Dendritic cell treated with granulocyte-macrophage colony-stimulating factor and Interleukin-4, amounts not matched to agents 40 ng/mL and 50 ng/mL, for 4 days (primary cell): Measurements from ENCODE around the gene HSD17B4.

Experiments used
- H3K27ac Mint-ChIP-seq: one replicate; pipeline ENCODE4 v1.8.0; 2022; ENCODE audit warnings: mild to moderate bottlenecking, mixed read lengths
- H3K27me3 Mint-ChIP-seq: one replicate; pipeline ENCODE4 v1.8.0; 2022; ENCODE audit warnings: mild to moderate bottlenecking, mixed read lengths
- H3K36me3 Mint-ChIP-seq: one replicate; pipeline ENCODE4 v1.8.0; 2022; ENCODE audit warnings: low read depth, mixed read lengths
- H3K4me1 Mint-ChIP-seq: one replicate; pipeline ENCODE4 v1.8.0; 2022; ENCODE audit warnings: low read depth, mixed read lengths
- H3K4me3 Mint-ChIP-seq: one replicate; pipeline ENCODE4 v1.8.0; 2022; ENCODE audit warnings: mild to moderate bottlenecking, moderate library complexity, mixed read lengths
- H3K9me3 Mint-ChIP-seq: one replicate; pipeline ENCODE4 v1.8.0; 2022; ENCODE audit warnings: mixed read lengths
- intact Hi-C: fragments of 100-400 bp; cut with micrococcal nuclease; formaldehyde crosslinking; loops from one replicate; pipeline ENCODE4 v1.15.0; 2022

The HSD17B4 gene

DNA sequence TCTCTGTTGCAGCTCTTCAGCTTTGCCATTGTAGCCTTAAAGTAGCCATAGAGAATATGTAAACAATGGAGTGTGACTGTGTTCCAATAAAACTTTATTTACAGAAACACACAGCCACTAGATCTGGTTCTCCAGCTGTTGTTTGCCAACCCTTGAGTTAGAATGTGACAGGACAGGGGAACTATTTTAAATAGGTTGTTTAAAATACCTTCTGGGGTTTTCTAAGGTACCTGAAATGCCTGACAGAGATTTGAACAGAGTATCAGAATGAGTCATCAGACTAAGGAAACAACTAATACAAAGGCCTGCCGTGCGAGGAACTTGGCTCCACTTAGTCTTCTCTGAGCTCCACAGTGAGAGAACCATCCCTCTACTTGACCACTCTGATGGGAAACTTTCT is 85.4 kb downstream of the HSD17B4 start:
- no peaks in the 10 kb centered on the region for H3K4me1 Mint-ChIP-seq
- no peak overlapping the region for H3K27ac Mint-ChIP-seq
- H3K4me3 Mint-ChIP-seq: no peak overlapping the region
- no peaks in the 10 kb centered on the region for H3K9me3 Mint-ChIP-seq
- H3K36me3 Mint-ChIP-seq: peaks cover 77% of the 10 kb centered on the region
- no peaks in the 10 kb centered on the region for H3K27me3 Mint-ChIP-seq
- intact Hi-C loops: no loop called here

DNA sequence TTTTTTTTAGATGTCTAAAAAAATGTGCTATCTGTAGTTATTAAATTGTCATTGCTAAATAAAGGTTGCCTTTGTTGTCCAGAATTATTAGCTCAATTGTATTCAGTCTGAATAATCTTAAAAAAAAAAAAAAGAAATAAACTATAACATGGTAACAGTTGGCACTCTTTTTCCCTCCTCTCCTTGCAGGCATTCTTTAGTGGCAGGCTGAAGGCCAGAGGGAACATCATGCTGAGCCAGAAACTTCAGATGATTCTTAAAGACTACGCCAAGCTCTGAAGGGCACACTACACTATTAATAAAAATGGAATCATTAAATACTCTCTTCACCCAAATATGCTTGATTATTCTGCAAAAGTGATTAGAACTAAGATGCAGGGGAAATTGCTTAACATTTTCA is 89.4 kb downstream of the HSD17B4 start:
- Mint-ChIP-seq H3K4me1 (no peaks in the 10 kb centered on the region), H3K36me3 (peaks cover 57% of the 10 kb centered on the region), H3K27me3 (no peaks in the 10 kb centered on the region), H3K27ac (no peak overlapping the region), H3K9me3 (no peaks in the 10 kb centered on the region), H3K4me3 (no peak overlapping the region)
- intact Hi-C loops: no loop called here

DNA sequence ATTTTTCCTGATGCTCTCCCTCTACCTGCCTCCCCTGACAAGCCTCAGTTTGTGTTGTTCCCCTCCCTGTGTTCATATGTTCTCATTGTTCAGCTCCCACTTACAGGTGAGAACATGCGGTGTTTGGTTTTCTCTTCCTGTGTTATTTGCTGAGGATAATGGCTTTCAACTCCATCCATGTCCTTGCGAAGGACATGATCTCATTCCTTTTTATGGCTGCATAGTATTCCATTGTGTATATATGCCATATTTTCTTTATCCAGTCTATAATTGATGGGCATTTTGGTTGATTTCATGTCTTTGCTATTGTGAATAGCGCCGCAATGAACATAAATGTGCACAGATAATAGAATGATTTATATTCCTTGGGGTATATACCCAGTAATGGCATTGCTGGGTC is 99.5 kb downstream of the HSD17B4 start:
- intact Hi-C loops: no loop called here
- Mint-ChIP-seq H3K9me3 (peaks cover 21% of the 10 kb centered on the region), H3K27me3 (no peaks in the 10 kb centered on the region), H3K4me3 (no peak overlapping the region), H3K36me3 (no peaks in the 10 kb centered on the region), H3K27ac (no peak overlapping the region), H3K4me1 (no peaks in the 10 kb centered on the region)

DNA sequence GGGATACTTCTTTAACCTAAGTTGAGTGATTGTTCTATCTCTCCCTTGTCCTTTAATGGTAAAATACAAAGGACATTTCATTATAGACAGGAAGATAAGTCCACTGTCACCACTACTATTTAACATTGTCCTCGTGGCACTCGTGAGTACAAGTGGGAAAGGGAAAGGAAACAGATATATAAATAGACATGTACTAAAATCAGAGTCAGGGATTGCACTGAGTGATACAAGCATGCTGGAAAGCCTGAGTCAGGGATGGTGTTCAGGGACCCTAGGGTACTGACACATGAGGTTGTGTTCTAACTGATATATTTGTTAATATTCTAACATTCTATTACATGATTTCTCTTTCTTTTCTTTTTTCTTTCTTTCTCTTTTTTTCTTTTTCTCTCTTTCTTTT is 102.3 kb downstream of the HSD17B4 start:
- H3K27ac Mint-ChIP-seq: no peak overlapping the region
- intact Hi-C loops: no loop called here
- no peak overlapping the region for H3K4me3 Mint-ChIP-seq
- peaks cover 32% of the 10 kb centered on the region for H3K9me3 Mint-ChIP-seq
- no peaks in the 10 kb centered on the region for H3K4me1 Mint-ChIP-seq
- H3K27me3 Mint-ChIP-seq: no peaks in the 10 kb centered on the region
- no peaks in the 10 kb centered on the region for H3K36me3 Mint-ChIP-seq

DNA sequence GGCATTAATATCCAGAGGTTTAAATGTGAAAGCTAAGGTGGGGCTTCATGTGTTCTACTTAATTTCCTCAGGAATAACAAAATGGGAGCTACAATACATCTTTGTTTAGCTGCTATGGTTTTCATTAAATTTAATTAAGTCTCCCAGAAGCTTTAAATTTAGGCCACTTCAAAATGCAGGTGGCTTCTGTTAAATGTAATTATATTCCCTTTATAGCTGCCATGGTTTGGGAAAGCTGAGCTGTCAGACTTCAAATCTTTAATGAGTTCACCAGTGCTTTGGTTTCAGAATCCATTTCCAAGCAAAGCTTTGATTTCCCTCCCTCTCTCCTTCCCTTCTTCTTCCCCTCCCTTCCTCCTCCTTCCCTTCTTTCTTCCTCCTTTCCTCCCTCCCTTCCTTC is 118.6 kb downstream of the HSD17B4 start:
- peaks cover 4% of the 10 kb centered on the region for H3K27me3 Mint-ChIP-seq
- no peaks in the 10 kb centered on the region for H3K4me1 Mint-ChIP-seq
- no peak overlapping the region for H3K27ac Mint-ChIP-seq
- no peak overlapping the region for H3K4me3 Mint-ChIP-seq
- no peaks in the 10 kb centered on the region for H3K9me3 Mint-ChIP-seq
- no peaks in the 10 kb centered on the region for H3K36me3 Mint-ChIP-seq
- intact Hi-C loops: no loop called here

DNA sequence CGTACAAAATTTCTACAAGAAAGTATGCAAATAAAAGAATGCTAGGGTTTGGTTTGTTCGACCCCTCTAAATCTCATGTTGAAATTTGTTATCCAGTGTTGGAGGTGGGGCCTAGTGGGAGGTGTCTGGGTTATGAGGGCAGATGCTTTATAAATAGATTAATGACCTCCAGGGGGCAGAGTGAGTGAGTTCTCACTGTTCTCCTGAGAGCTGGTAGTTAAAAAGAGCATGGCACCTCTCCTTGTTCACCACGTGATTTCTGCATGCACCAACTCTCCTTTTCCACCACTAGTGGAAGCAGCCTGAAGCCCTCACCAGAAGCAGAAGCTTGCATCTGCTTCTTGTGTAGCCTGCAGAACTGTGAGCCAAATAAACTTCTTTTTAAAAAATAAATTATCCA is 126.6 kb downstream of the HSD17B4 start:
- Mint-ChIP-seq H3K27me3 (peaks cover 6% of the 10 kb centered on the region), H3K4me3 (no peak overlapping the region), H3K9me3 (no peaks in the 10 kb centered on the region), H3K4me1 (no peaks in the 10 kb centered on the region), H3K36me3 (no peaks in the 10 kb centered on the region), H3K27ac (no peak overlapping the region)
- intact Hi-C loops: loop anchor here (1.0 kb wide), 1 partner anchor 165 kb away; no protein-coding TSS in a partner anchor

DNA sequence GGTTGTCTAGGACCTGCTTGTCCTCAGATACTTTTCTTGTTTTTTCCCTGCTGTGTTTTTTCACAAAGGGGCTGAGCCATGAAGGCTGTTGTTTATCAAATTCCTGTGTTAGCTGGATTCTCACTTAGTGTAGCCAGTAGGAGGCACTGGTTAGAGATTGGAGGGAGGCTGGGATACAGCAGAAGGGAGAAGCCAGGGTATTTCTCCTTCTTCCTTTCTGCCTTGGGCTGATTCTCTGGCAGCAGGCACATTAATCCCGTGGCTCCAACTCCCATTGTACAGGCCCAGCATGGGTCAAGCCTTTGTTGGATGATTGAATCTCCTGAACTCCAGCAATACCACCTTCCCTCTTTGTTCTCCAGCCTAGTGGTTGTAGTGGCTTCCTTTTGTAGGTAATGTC is 130.7 kb downstream of the HSD17B4 start:
- Mint-ChIP-seq H3K4me3 (no peak overlapping the region), H3K27ac (no peak overlapping the region), H3K36me3 (no peaks in the 10 kb centered on the region), H3K27me3 (peaks cover 6% of the 10 kb centered on the region), H3K4me1 (no peaks in the 10 kb centered on the region), H3K9me3 (no peaks in the 10 kb centered on the region)
- intact Hi-C loops: no loop called here

DNA sequence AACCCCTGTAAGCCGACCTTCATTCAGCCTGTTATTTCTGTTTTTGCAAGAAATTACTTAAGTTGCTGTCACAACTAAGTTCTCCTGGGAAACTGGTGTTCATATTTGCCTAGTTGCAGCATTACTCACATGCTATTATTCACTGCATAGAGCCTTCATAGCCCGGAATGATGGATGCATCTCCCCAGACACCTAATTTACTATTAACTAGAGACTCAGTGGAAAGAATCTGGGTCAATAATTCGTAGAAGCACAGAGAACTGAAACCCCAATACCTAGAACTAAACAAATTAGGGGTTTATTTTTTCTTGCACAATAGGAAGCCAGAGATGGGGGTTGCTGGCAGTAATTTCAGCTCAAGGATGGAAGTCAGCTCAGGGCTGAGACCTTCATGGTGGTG is 131.4 kb downstream of the HSD17B4 start:
- H3K9me3 Mint-ChIP-seq: no peaks in the 10 kb centered on the region
- H3K4me3 Mint-ChIP-seq: no peak overlapping the region
- peaks cover 6% of the 10 kb centered on the region for H3K27me3 Mint-ChIP-seq
- intact Hi-C loops: no loop called here
- H3K36me3 Mint-ChIP-seq: no peaks in the 10 kb centered on the region
- H3K4me1 Mint-ChIP-seq: no peaks in the 10 kb centered on the region
- no peak overlapping the region for H3K27ac Mint-ChIP-seq
